Chondrocyte (in vitro differentiated cells): ENCODE data around the gene SSBP3. TPM values are rescaled to one million over a fixed set of nuclear protein-coding genes. Genes with fewer than 3 reads are reported as not detected.

Experiments
- DNase-seq: peaks from one replicate; pipeline ENCODE4 v3.0.0; 2021; ENCODE audit warnings: mixed read lengths, low spot score
- H3K27ac Mint-ChIP-seq: one replicate; pipeline ENCODE4 v1.8.0; 2021; ENCODE audit warnings: mild to moderate bottlenecking, moderate library complexity, mixed read lengths; ENCODE audit not compliant: unreplicated experiment
- H3K27me3 Mint-ChIP-seq: 2 replicates; pipeline ENCODE4 v1.8.0; 2021; ENCODE audit warnings: low read depth, mixed read lengths
- H3K36me3 Mint-ChIP-seq: 2 replicates; pipeline ENCODE4 v1.8.0; 2021; ENCODE audit warnings: low read depth, mixed read lengths
- H3K4me1 Mint-ChIP-seq: 2 replicates; pipeline ENCODE4 v1.8.0; 2021; ENCODE audit warnings: low read depth, mild to moderate bottlenecking, mixed read lengths
- H3K4me3 Mint-ChIP-seq: one replicate; pipeline ENCODE4 v1.8.0; 2021; ENCODE audit warnings: mild to moderate bottlenecking, moderate library complexity, mixed read lengths; ENCODE audit not compliant: unreplicated experiment
- H3K9me3 Mint-ChIP-seq: 2 replicates; pipeline ENCODE4 v1.8.0; 2021; ENCODE audit warnings: low read depth, mixed read lengths
- CTCF ChIP-seq: fragments of 200-600 bp; sonication (generic); IDR thresholded peaks from 2 replicates; pipeline ENCODE4 v1.5.0; 2021; ENCODE audit warnings: antibody characterized with exemption, mild to moderate bottlenecking, moderate library complexity
- total RNA-seq: library from RNA; stranded (reverse); gene quantifications from 3 replicates; pipeline ENCODE4 v1.2.1, GENCODE V29; 2021

SSBP3 gene
- total RNA-seq, 1 donor from 2014 or later: 22.0 TPM

GRCh38 chr1:54272772-54273091, 133.5 kb downstream of the SSBP3 start:
- no peak for DNase-seq
- no peaks in the 10 kb centered on the region for H3K27me3 Mint-ChIP-seq
- no peaks in the 10 kb centered on the region for H3K9me3 Mint-ChIP-seq
- TF ChIP-seq CTCF: no peak
- peaks cover 60% of the 10 kb centered on the region for H3K4me1 Mint-ChIP-seq
- peak overlapping the region; percentile 96 for H3K27ac Mint-ChIP-seq
- H3K36me3 Mint-ChIP-seq: no peaks in the 10 kb centered on the region
- H3K4me3 Mint-ChIP-seq: peak overlapping the region; percentile 61

GRCh38 chr1:54272134-54272533, 134.1 kb downstream of the SSBP3 start:
- Mint-ChIP-seq H3K27me3 (no peaks in the 10 kb centered on the region), H3K4me1 (peaks cover 54% of the 10 kb centered on the region), H3K36me3 (no peaks in the 10 kb centered on the region), H3K9me3 (no peaks in the 10 kb centered on the region), H3K4me3 (no peak overlapping the region), H3K27ac (peak overlapping the region; percentile 96)
- TF ChIP-seq CTCF: no peak
- DNase-seq: no peak

GRCh38 chr1:54271341-54271740, 134.9 kb downstream of the SSBP3 start:
- Mint-ChIP-seq H3K36me3 (no peaks in the 10 kb centered on the region), H3K9me3 (no peaks in the 10 kb centered on the region), H3K27ac (peak overlapping the region; percentile 36), H3K4me1 (peaks cover 46% of the 10 kb centered on the region), H3K27me3 (no peaks in the 10 kb centered on the region), H3K4me3 (no peak overlapping the region)
- TF ChIP-seq CTCF: no peak
- no peak for DNase-seq

GRCh38 chr1:54270543-54270942, 135.7 kb downstream of the SSBP3 start:
- no peak overlapping the region for H3K27ac Mint-ChIP-seq

GRCh38 chr1:54268762-54269297, 137.4 kb downstream of the SSBP3 start:
- no peak overlapping the region for H3K27ac Mint-ChIP-seq
- no peak for TF ChIP-seq CTCF
- H3K4me3 Mint-ChIP-seq: no peak overlapping the region
- no peaks in the 10 kb centered on the region for H3K27me3 Mint-ChIP-seq
- no peaks in the 10 kb centered on the region for H3K9me3 Mint-ChIP-seq
- peaks cover 26% of the 10 kb centered on the region for H3K4me1 Mint-ChIP-seq
- DNase-seq: no peak
- peaks cover 3% of the 10 kb centered on the region for H3K36me3 Mint-ChIP-seq

More at GRCh38 chr1:54270543-54270942, 135.7 kb downstream of the SSBP3 start:
- peaks cover 42% of the 10 kb centered on the region for H3K4me1 Mint-ChIP-seq
- no peaks in the 10 kb centered on the region for H3K9me3 Mint-ChIP-seq
- no peak overlapping the region for H3K4me3 Mint-ChIP-seq
- no peaks in the 10 kb centered on the region for H3K36me3 Mint-ChIP-seq
- H3K27me3 Mint-ChIP-seq: no peaks in the 10 kb centered on the region
- DNase-seq: no peak
- no peak for TF ChIP-seq CTCF
